ENCODE data around the gene MAST4. TPM values are rescaled to one million over a fixed set of nuclear protein-coding genes. Genes with fewer than 3 reads are reported as not detected.
A peak's percentile ranks its signal among the peaks of the same experiment; 100 is the strongest.

The MAST4 gene
- total and polyA plus RNA-seq, 2 of the 8 experiments (the other 6 are each of a cell fraction or from before 2014, with no cell fraction given) = 1.5 to 2.6 TPM

GRCh38 chr5:66863243-66864170 is 267.3 kb downstream of the MAST4 start:
- H3K56ac ChIP-seq (replicated peaks; ENCODE audit: insufficient read length, low read depth, low read length) = no peak overlapping the region
- no peak for FAIRE-seq

More at GRCh38 chr5:66863243-66864170, 267.3 kb downstream of the MAST4 start:
- Histone ChIP-seq H2AFZ (ENCODE audit: low read length) (peak overlapping the region; percentile 1; the same call in 1 of the 2 replicates), H4K91ac (replicated peaks; ENCODE audit: insufficient read length, low read length) (no peak overlapping the region), H3K4ac (replicated peaks; ENCODE audit: insufficient read length, low read depth, low read length) (no peak overlapping the region), H3K27me3 (replicated peaks in 1 of 4; ENCODE audit: control insufficient read depth in 3 of 4, extremely low read depth in 1 of 4, insufficient read depth in 3 of 4, low read length in 3 of 4) (no peaks in the 10 kb centered on the region), H3K23ac (ENCODE audit: insufficient read length) (no peak overlapping the region), H4K5ac (ENCODE audit: insufficient read length, low read depth, low read length) (no peak overlapping the region), H4K8ac (ENCODE audit: extremely low read depth, insufficient read depth, low read length) (no peak overlapping the region), H3K79me2 (ENCODE audit: control insufficient read depth in 1 of 2, insufficient read depth in 2 of 2, low read length in 2 of 2) (no peaks in the 10 kb centered on the region), H2BK15ac (ENCODE audit: low read length) (no peak overlapping the region), H2BK120ac (replicated peaks; ENCODE audit: low read depth, low read length) (no peak overlapping the region), H2BK5ac (ENCODE audit: low read depth, low read length) (no peak overlapping the region), H2BK20ac (ENCODE audit: low read length) (no peak overlapping the region), H3K79me1 (ENCODE audit: low read depth, low read length) (no peaks in the 10 kb centered on the region), H3K4me3 (ENCODE audit: extremely low read depth in 1 of 4, insufficient read depth in 2 of 4, low read depth in 3 of 4, low read length in 4 of 4) (no peak overlapping the region), H3K36me3 (ENCODE audit: control insufficient read depth in 2 of 4, insufficient read depth in 4 of 4, low read length in 3 of 4) (no peaks in the 10 kb centered on the region), H2BK12ac (ENCODE audit: low read depth, low read length) (0 out of 2 replicates have a peak overlapping the region, but pooled peaks have one; percentile 44), H3K14ac (ENCODE audit: insufficient read length) (no peak overlapping the region), H3K27ac (ENCODE audit: low read depth, low read length) (no peak overlapping the region), H3K4me1 (replicated peaks in 1 of 4; ENCODE audit: control insufficient read depth in 3 of 4, insufficient read depth in 4 of 4, low read length in 3 of 4) (peaks cover 2 to 11% (median 4%) of the 10 kb centered on the region in 4 experiments; a peak in 6 of 7 replicates), H3K9me3 (ENCODE audit: insufficient read depth in 2 of 2, low read depth in 1 of 2, low read length in 1 of 2) (no peaks in the 10 kb centered on the region), H2AK5ac (ENCODE audit: low read depth, low read length) (no peak overlapping the region), H3K23me2 (ENCODE audit: low read depth, low read length) (no peaks in the 10 kb centered on the region), H3K4me2 (ENCODE audit: insufficient read depth in 1 of 2, low read depth in 2 of 2, low read length in 2 of 2) (peak overlapping the region in 1 of 2 experiments; percentile 40; a peak in 1 of 4 replicates), H3K18ac (ENCODE audit: extremely low read depth, low read length) (no peak overlapping the region), H4K20me1 (replicated peaks in 1 of 2; ENCODE audit: control insufficient read depth in 1 of 2, insufficient read depth in 2 of 2, low read length in 2 of 2) (no peaks in the 10 kb centered on the region), H3K9ac (replicated peaks in 1 of 4; ENCODE audit: extremely low read depth in 1 of 4, low read depth in 3 of 4, low read length in 3 of 4) (no peak overlapping the region)
- POLR2A ChIA-PET (ENCODE audit: partially characterized antibody) = no interaction called here
- 67% methylated on average over 6 of the region's 6 CpGs; no CpG with 5 or more reads in 1 of the 2 experiments for WGBS, 2 experiments (ENCODE audit: extremely low coverage in 1 of 2, insufficient coverage in 1 of 2, insufficient read length in 1 of 2, insufficient replicate concordance in 2 of 2, low coverage in 1 of 2, low lambda C conversion rate in 2 of 2, missing lambda C conversion rate in 1 of 2)
- CTCF ChIA-PET (ENCODE audit: partially characterized antibody) = interaction anchor here (0.9 to 2.0 kb wide), 8 partner anchors 9 to 557 kb away, joined by 3 to 7 read pairs (median 4); no protein-coding TSS in a partner anchor
- no peak for TF ChIP-seq EP300 (IDR thresholded peaks at IDR 0.05; ENCODE audit: borderline replicate concordance in 1 of 2, low read depth in 2 of 2, low read length in 2 of 2)
- no peak for TF ChIP-seq GTF2F1 (IDR thresholded peaks at IDR 0.05; ENCODE audit: borderline replicate concordance, low read depth, low read length)
- no peak for DNase-seq (ENCODE audit: low read depth in 1 of 2, low spot score in 2 of 2)

Measured in H1 (cell line).